HCT116 (cell line): ENCODE data around the gene SUPT5H. TPM values are rescaled to one million over a fixed set of nuclear protein-coding genes. Genes with fewer than 3 reads are reported as not detected.

Source experiments
- ATAC-seq: fragments of 200-7000 bp; cut with Tn5 transposase; 2 replicates; pipeline ENCODE4 v1.9.1; 2020; ENCODE audit warnings: mild to moderate bottlenecking, moderate library complexity
- BruUV-seq: library from RNA; stranded (reverse); fragments of 400-500 nt; replicated peaks from 2 replicates; lab custom pipeline; 2021; lab: Mats Ljungman, UMichigan
- CTCF ChIA-PET: fragments of 300-600 bp; sonication (Branson Sonifier 250); formaldehyde crosslinking; loops from one replicate; lab custom pipeline; 2021; ENCODE audit warnings: antibody characterized with exemption; lab: Charles Lee
- POLR2A ChIA-PET: fragments of 300-600, 350-600 bp; sonication (Branson Sonifier 250); formaldehyde crosslinking; loops from one replicate; lab custom pipeline; 2021; ENCODE audit warnings: antibody characterized with exemption; lab: Charles Lee
- RAD21 ChIA-PET, 2 experiments: fragments of 300-600 bp; sonication (Branson Sonifier 250); formaldehyde crosslinking; loops; one replicate each; lab custom pipeline; 2023; ENCODE audit warnings: low total read pairs in 2 of 2; ENCODE audit not compliant: uncharacterized antibody in 2 of 2, unreplicated experiment in 2 of 2, low non-redundant PET in 1 of 2; lab: Charles Lee
- DNase-seq: peaks from one replicate; pipeline ENCODE4 v3.0.0-alpha.2; 2010; ENCODE audit warnings: low read depth, low spot score
- H2AFZ ChIP-seq: fragments of 200-600 bp; shearing (Covaris generic), sonication (generic); 2 replicates; pipeline ENCODE4 v1.6.1; 2017; ENCODE audit warnings: low read depth, mixed run types, mixed read lengths, antibody characterized with exemption, low read length; ENCODE audit not compliant: poor library complexity, severe bottlenecking
- H3K27ac ChIP-seq: 2 replicates; pipeline ENCODE4 v1.5.1; 2012; ENCODE audit warnings: low read depth, low read length
- H3K27me3 ChIP-seq: fragments of 200-600 bp; sonication (generic); 2 replicates; pipeline ENCODE4 v1.6.1; 2016; ENCODE audit warnings: mixed run types, low read length, mixed read lengths; ENCODE audit not compliant: insufficient read depth
- H3K36me3 ChIP-seq, 2 experiments: fragments of 200-500 bp in 1 of 2; fragments of 200-600 bp in 1 of 2; sonication (Bioruptor generic) in 1 of 2; sonication (generic) in 1 of 2; 2 replicates each; pipeline versions ENCODE4 v1.5.1 to v1.6.1; 2014 to 2016; ENCODE audit warnings: low read length in 2 of 2, inconsistent platforms in 1 of 2, mixed read lengths in 1 of 2, mixed run types in 1 of 2; ENCODE audit not compliant: insufficient read depth in 2 of 2, control insufficient read depth in 1 of 2
- H3K4me1 ChIP-seq, 2 experiments: fragments of 200-600 bp in 1 of 2; sonication (generic) in 1 of 2; 2 replicates each; pipeline versions ENCODE4 v1.5.1 to v1.6.1; 2012 to 2017; ENCODE audit warnings: low read length in 2 of 2, inconsistent platforms in 1 of 2, mild to moderate bottlenecking in 1 of 2, mixed read lengths in 1 of 2, mixed run types in 1 of 2, moderate library complexity in 1 of 2; ENCODE audit not compliant: insufficient read depth in 2 of 2, control insufficient read depth in 1 of 2
- H3K4me2 ChIP-seq: fragments of 200-600 bp; sonication (generic); 2 replicates; pipeline ENCODE4 v1.6.1; 2017; ENCODE audit warnings: mixed run types, low read length, mixed read lengths
- H3K4me3 ChIP-seq, 2 experiments: fragments of 200-600 bp in 1 of 2; sonication (generic) in 1 of 2; replicated peaks in 1 of 2; 2 replicates each; pipeline ENCODE4 v1.5.1; 2011 to 2016; ENCODE audit warnings: low read length in 2 of 2, control low read depth in 1 of 2, low read depth in 1 of 2, mild to moderate bottlenecking in 1 of 2, mixed read lengths in 1 of 2, mixed run types in 1 of 2
- H3K79me2 ChIP-seq: fragments of 200-600 bp; sonication (generic); 2 replicates; pipeline ENCODE4 v1.6.1; 2017; ENCODE audit warnings: mild to moderate bottlenecking, mixed run types, low read length, moderate library complexity, mixed read lengths; ENCODE audit not compliant: insufficient read depth
- H3K9ac ChIP-seq: fragments of 200-600 bp; sonication (generic); 2 replicates; pipeline ENCODE4 v1.6.1; 2016; ENCODE audit warnings: low read length, mixed read lengths
- H3K9me2 ChIP-seq: fragments of 200-600 bp; sonication (generic), shearing (Covaris generic); 2 replicates; pipeline ENCODE4 v1.6.1; 2017; ENCODE audit warnings: mixed run types, mild to moderate bottlenecking, moderate library complexity; ENCODE audit not compliant: insufficient read depth
- H3K9me3 ChIP-seq, 2 experiments: fragments of 200-500 bp in 1 of 2; fragments of 200-600 bp in 1 of 2; sonication (Bioruptor generic) in 1 of 2; sonication (generic) in 1 of 2; 2 replicates each; pipeline ENCODE4 v1.6.1; 2014 to 2017; ENCODE audit warnings: low read length in 2 of 2, mixed read lengths in 2 of 2, inconsistent platforms in 1 of 2, low read depth in 1 of 2, mild to moderate bottlenecking in 1 of 2, mixed run types in 1 of 2, moderate library complexity in 1 of 2; ENCODE audit not compliant: control insufficient read depth in 1 of 2, insufficient read depth in 1 of 2
- H4K20me1 ChIP-seq: fragments of 200-600 bp; sonication (generic), shearing (Covaris generic); 2 replicates; pipeline ENCODE4 v1.6.1; 2017; ENCODE audit warnings: mixed run types, mild to moderate bottlenecking, moderate library complexity; ENCODE audit not compliant: insufficient read depth
- CBX3 ChIP-seq: IDR thresholded peaks from 2 replicates; pipeline ENCODE4 v1.6.1; 2012; ENCODE audit warnings: low read depth
- CEBPB ChIP-seq: IDR thresholded peaks from 2 replicates; pipeline ENCODE4 v1.6.1; 2012; ENCODE audit warnings: low read depth
- EGR1 ChIP-seq: IDR thresholded peaks from 2 replicates; pipeline ENCODE4 v1.6.1; 2012; ENCODE audit warnings: low read depth
- ELF1 ChIP-seq: IDR thresholded peaks from 2 replicates; pipeline ENCODE4 v1.6.1; 2012; ENCODE audit warnings: low read depth, borderline replicate concordance
- EZH2 ChIP-seq: fragments of 200-600 bp; sonication (generic); IDR thresholded peaks from 2 replicates; pipeline ENCODE4 v1.6.1; 2017; ENCODE audit warnings: antibody characterized with exemption, mixed run types
- EZH2phosphoT487 ChIP-seq: fragments of 200-600 bp; IDR thresholded peaks from 2 replicates; pipeline ENCODE4 v1.6.1; 2018; ENCODE audit warnings: antibody characterized with exemption, borderline replicate concordance
- FOSL1 ChIP-seq: IDR thresholded peaks from 2 replicates; pipeline ENCODE4 v1.6.1; 2012; ENCODE audit warnings: low read depth
- POLR2AphosphoS5 ChIP-seq: IDR thresholded peaks from 2 replicates; pipeline ENCODE4 v1.6.1; 2011; ENCODE audit warnings: mild to moderate bottlenecking, low read depth, low read length, moderate library complexity
- RAD21 ChIP-seq: IDR thresholded peaks from 2 replicates; pipeline ENCODE4 v1.6.1; 2012; ENCODE audit warnings: low read depth, mild to moderate bottlenecking
- SIN3A ChIP-seq: IDR thresholded peaks from 2 replicates; pipeline ENCODE4 v1.6.1; 2012; ENCODE audit warnings: low read depth
- SRF ChIP-seq: IDR thresholded peaks from 2 replicates; pipeline ENCODE4 v1.6.1; 2012; ENCODE audit warnings: low read depth
- TCF7L2 ChIP-seq: IDR thresholded peaks from 2 replicates; pipeline ENCODE4 v1.7.0; 2011; ENCODE audit warnings: borderline replicate concordance, inconsistent platforms; ENCODE audit not compliant: insufficient read depth, insufficient read length; ENCODE audit errors: extremely low read depth
- ZBTB33 ChIP-seq: IDR thresholded peaks from 2 replicates; pipeline ENCODE4 v1.6.1; 2011; ENCODE audit warnings: mild to moderate bottlenecking, low read length, moderate library complexity; ENCODE audit not compliant: insufficient replicate concordance; ENCODE audit errors: extremely low read depth
- ZFX ChIP-seq: fragments of 450-650 bp; IDR thresholded peaks from 2 replicates; pipeline ENCODE4 v1.6.1; 2017
- intact Hi-C: fragments of 100-400 bp; cut with micrococcal nuclease; formaldehyde crosslinking; loops from 2 replicates; pipeline ENCODE4 v1.10.0; 2022
- total RNA-seq: library from RNA; stranded (reverse); gene quantifications from one replicate; pipeline ENCODE4 v1.2.1, GENCODE V29; 2021; ENCODE audit not compliant: unreplicated experiment

The SUPT5H gene
- total RNA-seq, 1 experiment from 2014 or later = 120 TPM

- TF ChIP-seq EGR1 (no peak), CBX3 (no peak), ZFX (no peak), POLR2AphosphoS5 (no peak), FOSL1 (no peak), TCF7L2 (no peak), CEBPB (no peak), ELF1 (no peak), EZH2phosphoT487 (no peak), SRF (no peak), EZH2 (no peak)
Observed at GRCh38 chr19:39496063-39496462, 50.7 kb downstream of the SUPT5H start (continued).

- no peak overlapping the region for H3K27ac ChIP-seq
- no peaks in the 10 kb centered on the region for H3K27me3 ChIP-seq
- no peak overlapping the region for H3K4me3 ChIP-seq
- intact Hi-C loops = no loop called here
- BruUV-seq = no TSS peak
- CTCF ChIA-PET = no interaction called here
- H3K36me3 ChIP-seq = no peaks in the 10 kb centered on the region
- no peaks in the 10 kb centered on the region for H3K9me3 ChIP-seq
- no peak for TF ChIP-seq RAD21
- no peak for TF ChIP-seq SIN3A
- TF ChIP-seq ZBTB33 = no peak
- no peak for TF ChIP-seq FOSL1
- H3K4me1 ChIP-seq = peaks cover 0 to 7% of the 10 kb centered on the region in 2 experiments; a peak in 2 of 4 replicates
- RAD21 ChIA-PET = no interaction called here
- ATAC-seq (no peak), DNase-seq (no peak)
- no peaks in the 10 kb centered on the region for H3K79me2 ChIP-seq
- H3K9me2 ChIP-seq = no peaks in the 10 kb centered on the region
- H3K9ac ChIP-seq = no peak overlapping the region
- POLR2A ChIA-PET = no interaction called here
- H3K4me2 ChIP-seq = no peak overlapping the region
- H2AFZ ChIP-seq = no peak overlapping the region
- H4K20me1 ChIP-seq = no peaks in the 10 kb centered on the region
Observed at GRCh38 chr19:39497701-39497995, 52.3 kb downstream of the SUPT5H start.
